Psoas muscle (tissue), 8 donors: ENCODE results near the gene RAPGEF6. TPM values are rescaled to one million over a fixed set of nuclear protein-coding genes. Genes with fewer than 3 reads are reported as not detected.

Experiments
- ATAC-seq, 4 donors: fragments of 200-7000 bp; cut with Tn5 transposase; one replicate each; pipeline ENCODE4 v1.9.1; 2020; ENCODE audit warnings: moderate library complexity in 3 of 4, mild to moderate bottlenecking in 2 of 4
- DNase-seq, 2 donors: peaks; one replicate each; pipeline ENCODE4 v3.0.0-alpha.2; 2020
- H3K27ac ChIP-seq: fragments of 200-600 bp; one replicate; pipeline ENCODE4 v1.8.0; 2022
- H3K27me3 ChIP-seq, 3 donors: fragments of 200-600 bp in 1 of 3; one replicate each; pipeline versions ENCODE4 v1.6.1 to v1.8.0; 2013 to 2022; ENCODE audit warnings: low read length in 2 of 3, mild to moderate bottlenecking in 2 of 3, moderate library complexity in 1 of 3; ENCODE audit not compliant: insufficient read depth in 3 of 3
- H3K36me3 ChIP-seq, 2 donors: fragments of 200-600 bp in 1 of 2; one replicate each; pipeline versions ENCODE4 v1.6.1 to v1.8.0; 2013 to 2022; ENCODE audit warnings: low read depth in 1 of 2, mild to moderate bottlenecking in 1 of 2, moderate library complexity in 1 of 2; ENCODE audit not compliant: insufficient read depth in 1 of 2
- H3K4me1 ChIP-seq: fragments of 200-600 bp; one replicate; pipeline ENCODE4 v1.8.0; 2022
- H3K4me3 ChIP-seq: fragments of 200-600 bp; one replicate; pipeline ENCODE4 v1.8.0; 2022; ENCODE audit warnings: mild to moderate bottlenecking
- H3K9me3 ChIP-seq: fragments of 200-600 bp; one replicate; pipeline ENCODE4 v1.8.0; 2022
- CTCF ChIP-seq: fragments of 200-600 bp; IDR thresholded peaks from one replicate; pipeline ENCODE4 v1.8.0; 2022; ENCODE audit warnings: antibody characterized with exemption
- WGBS, 3 donors: extraction: QIAGEN DNeasy Blood & Tissue Kit; methylation state at CpG; one replicate each; pipeline versions ENCODE4 v1.1.6 to v1.1.7; 2013; 5-methylcytosine and 5-hydroxymethylcytosine counted together
- intact Hi-C, 2 donors: fragments of 100-400 bp; cut with DNase I; formaldehyde crosslinking; loops; one replicate each; pipeline versions ENCODE4 v1.11.0 to v1.14.2; 2022
- polyA plus RNA-seq, 3 donors: library from polyadenylated mRNA; stranded (reverse); fragments of 200-250 nt; gene quantifications; one replicate each; pipeline ENCODE4 v1.2.3, GENCODE V29; 2013
- total RNA-seq, 4 donors: library from RNA; stranded (reverse); fragmentation: NEBNext Ultra II Directional in 2 of 4; extraction: Animal tissue kit (Norgen Biotek cat#: 25700) in 2 of 4; gene quantifications; one replicate each; pipeline versions ENCODE4 v1.2.1 to v1.2.4, GENCODE V29; 2021 to 2023
- donor health status: healthy with polysubstance abuse.
- donor health status: DM: no; HTN: no; CAD: no; lungs with moderate emphysema.
- donor health status: Bipolar disorder and iron deficiency.
- donor health status: healthy.
- donor health status: DM: yes; HTN: yes; CAD: no.
- donor health status: DM: no; HTN: no; CAD: no.
- donor health status: DM: no; HTN: no; CAD: no.
- donor health status: DM: yes; HTN: yes; CAD: no.

RAPGEF6 gene
- total and polyA plus RNA-seq, 7 donors: 1.7 to 14.1 (median 6.9) TPM

GRCh38 chr5:131441184-131441583 lies 193.8 kb downstream of the RAPGEF6 start:
- ATAC-seq: no peak
- no peaks in the 10 kb centered on the region for H3K27me3 ChIP-seq
- intact Hi-C loops: no loop called here
- no peak overlapping the region for H3K27ac ChIP-seq
- H3K4me1 ChIP-seq: no peaks in the 10 kb centered on the region
- H3K9me3 ChIP-seq: no peaks in the 10 kb centered on the region
- no peak for TF ChIP-seq CTCF
- H3K36me3 ChIP-seq: peaks cover 4 to 91% of the 10 kb centered on the region in 2 donors
- no peak for DNase-seq
- 90 to 94% (median 93%) methylated on average over 2 of the region's 2 CpGs for WGBS, 3 donors
- no peak overlapping the region for H3K4me3 ChIP-seq

GRCh38 chr5:131436081-131436480 lies 198.9 kb downstream of the RAPGEF6 start:
- intact Hi-C loops: no loop called here
- Histone ChIP-seq H3K36me3 (peaks cover 3 to 89% of the 10 kb centered on the region in 2 donors), H3K27me3 (no peaks in the 10 kb centered on the region), H3K4me1 (no peaks in the 10 kb centered on the region), H3K4me3 (no peak overlapping the region), H3K9me3 (no peaks in the 10 kb centered on the region), H3K27ac (no peak overlapping the region)
- ATAC-seq (peak in 2 of 4 donors; percentile 70 to 86), DNase-seq (peak in 1 of 2 donors; percentile 56)
- WGBS, 3 donors: 24 to 57% (median 25%) methylated on average over 2 of the region's 2 CpGs
- no peak for TF ChIP-seq CTCF

- no peak overlapping the region for H3K4me3 ChIP-seq
- ATAC-seq (no peak), DNase-seq (no peak)
- no peak overlapping the region for H3K27ac ChIP-seq
- no peaks in the 10 kb centered on the region for H3K27me3 ChIP-seq
- intact Hi-C loops: no loop called here
- peaks cover 5 to 90% of the 10 kb centered on the region in 2 donors for H3K36me3 ChIP-seq
- no peaks in the 10 kb centered on the region for H3K9me3 ChIP-seq
- no peaks in the 10 kb centered on the region for H3K4me1 ChIP-seq
- no peak for TF ChIP-seq CTCF
- 100% methylated on average over 1 of the region's 1 CpG for WGBS, 3 donors
Measured at GRCh38 chr5:131433109-131433508, 201.9 kb downstream of the RAPGEF6 start.

- Histone ChIP-seq H3K9me3 (no peaks in the 10 kb centered on the region), H3K36me3 (peaks cover 5 to 90% of the 10 kb centered on the region in 2 donors), H3K4me3 (no peak overlapping the region), H3K27me3 (no peaks in the 10 kb centered on the region), H3K4me1 (no peaks in the 10 kb centered on the region), H3K27ac (no peak overlapping the region)
- intact Hi-C loops: no loop called here
- WGBS, 3 donors: 58 to 85% (median 84%) methylated on average over 2 of the region's 2 CpGs
- no peak for ATAC-seq
- DNase-seq: no peak
- TF ChIP-seq CTCF: no peak
Measured at GRCh38 chr5:131431794-131432193, 203.2 kb downstream of the RAPGEF6 start.

GRCh38 chr5:131430794-131431193 lies 204.2 kb downstream of the RAPGEF6 start:
- TF ChIP-seq CTCF: no peak
- ATAC-seq (peak in 1 of 4 donors; percentile 33), DNase-seq (no peak)
- Histone ChIP-seq H3K36me3 (peaks cover 5 to 93% of the 10 kb centered on the region in 2 donors), H3K27me3 (no peaks in the 10 kb centered on the region), H3K4me1 (no peaks in the 10 kb centered on the region), H3K4me3 (no peak overlapping the region), H3K9me3 (no peaks in the 10 kb centered on the region), H3K27ac (no peak overlapping the region)
- intact Hi-C loops: no loop called here
- 50 to 71% (median 61%) methylated on average over 1 of the region's 1 CpG for WGBS, 3 donors
